WI38 (cell line): ENCODE data around the gene CNOT6L.

Experiments used
- H3K4me3 ChIP-seq: 2 replicates; pipeline ENCODE4 v1.5.1; 2011; ENCODE audit warnings: low read depth, mild to moderate bottlenecking, control low read depth, low read length
- TF ChIP-seq, protein P1 (sequence below): IDR thresholded peaks from 2 replicates; pipeline ENCODE4 v1.5.1; 2012; ENCODE audit warnings: low read depth, mild to moderate bottlenecking, control low read depth, low read length

Gene CNOT6L

DNA sequence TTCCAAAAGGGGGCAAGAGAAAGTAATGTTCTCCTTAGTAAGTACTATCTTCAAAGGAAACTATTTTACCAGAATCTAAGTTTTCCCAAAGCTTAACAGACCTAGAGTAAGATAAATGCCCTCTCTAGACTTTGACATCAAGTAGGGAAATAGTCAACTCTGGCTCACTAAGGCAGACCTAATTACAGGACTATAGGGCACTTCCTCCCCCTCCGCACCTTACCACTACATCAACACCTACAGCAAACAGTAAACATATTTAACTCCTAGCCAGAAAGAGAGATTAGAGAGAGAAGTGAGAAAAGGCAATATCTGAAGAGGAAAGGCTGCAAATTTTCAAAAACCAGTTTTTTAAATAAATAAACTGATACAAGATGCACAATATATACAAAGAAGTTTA is 60.4 kb downstream of the CNOT6L start:
- no peak overlapping the region for H3K4me3 ChIP-seq
- TF ChIP-seq, protein P1, sequence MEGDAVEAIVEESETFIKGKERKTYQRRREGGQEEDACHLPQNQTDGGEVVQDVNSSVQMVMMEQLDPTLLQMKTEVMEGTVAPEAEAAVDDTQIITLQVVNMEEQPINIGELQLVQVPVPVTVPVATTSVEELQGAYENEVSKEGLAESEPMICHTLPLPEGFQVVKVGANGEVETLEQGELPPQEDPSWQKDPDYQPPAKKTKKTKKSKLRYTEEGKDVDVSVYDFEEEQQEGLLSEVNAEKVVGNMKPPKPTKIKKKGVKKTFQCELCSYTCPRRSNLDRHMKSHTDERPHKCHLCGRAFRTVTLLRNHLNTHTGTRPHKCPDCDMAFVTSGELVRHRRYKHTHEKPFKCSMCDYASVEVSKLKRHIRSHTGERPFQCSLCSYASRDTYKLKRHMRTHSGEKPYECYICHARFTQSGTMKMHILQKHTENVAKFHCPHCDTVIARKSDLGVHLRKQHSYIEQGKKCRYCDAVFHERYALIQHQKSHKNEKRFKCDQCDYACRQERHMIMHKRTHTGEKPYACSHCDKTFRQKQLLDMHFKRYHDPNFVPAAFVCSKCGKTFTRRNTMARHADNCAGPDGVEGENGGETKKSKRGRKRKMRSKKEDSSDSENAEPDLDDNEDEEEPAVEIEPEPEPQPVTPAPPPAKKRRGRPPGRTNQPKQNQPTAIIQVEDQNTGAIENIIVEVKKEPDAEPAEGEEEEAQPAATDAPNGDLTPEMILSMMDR: no peak

DNA sequence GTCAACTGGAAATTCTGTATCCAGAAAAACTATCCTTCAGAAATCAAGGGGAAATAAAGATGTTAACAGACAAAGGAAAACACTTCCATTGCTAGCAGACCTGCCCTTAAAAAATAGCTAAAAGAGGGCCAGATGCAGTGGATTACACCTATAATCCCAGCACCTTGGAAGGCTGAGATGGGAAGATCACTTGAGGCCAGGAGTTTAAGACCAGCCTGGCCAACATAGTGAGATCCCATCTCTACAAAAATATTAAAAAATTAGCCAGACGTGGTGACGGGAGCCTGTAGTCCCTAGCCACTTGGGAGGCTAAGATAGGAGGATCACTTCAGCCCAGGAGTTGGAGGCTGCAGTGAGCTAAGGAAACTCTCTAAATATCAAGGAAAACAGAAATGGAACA is 67.4 kb downstream of the CNOT6L start:
- no peak overlapping the region for H3K4me3 ChIP-seq
- TF ChIP-seq, protein P1: no peak

DNA sequence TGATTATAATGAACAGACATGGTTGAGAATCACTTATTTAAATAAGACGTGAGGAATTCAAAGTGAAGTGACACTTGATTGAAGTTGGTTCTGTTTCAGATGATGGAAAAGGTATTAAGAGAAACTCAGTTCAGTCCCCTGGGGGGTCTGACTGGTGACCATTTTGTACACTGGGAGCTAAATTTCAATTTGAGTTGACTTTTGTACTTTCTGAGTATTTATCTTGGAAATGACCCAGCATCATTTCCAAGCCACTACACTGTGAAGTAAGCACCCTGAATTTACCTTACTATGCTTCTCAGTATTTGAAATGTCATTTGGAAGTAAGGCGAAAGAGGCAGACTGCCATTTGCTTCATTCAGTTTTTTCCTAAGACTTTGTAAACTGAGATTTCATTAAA is 73.4 kb downstream of the CNOT6L start:
- no peak overlapping the region for H3K4me3 ChIP-seq
- TF ChIP-seq, protein P1: no peak

- TF ChIP-seq, protein P1: no peak
- H3K4me3 ChIP-seq: no peak overlapping the region
Observed at GRCh38 chr4:77742054-77742453, 77.1 kb downstream of the CNOT6L start.

GRCh38 chr4:77740480-77740879 is 78.7 kb downstream of the CNOT6L start:
- no peak overlapping the region for H3K4me3 ChIP-seq
- TF ChIP-seq, protein P1: no peak

- H3K4me3 ChIP-seq: no peak overlapping the region
- TF ChIP-seq, protein P1: no peak
Observed at GRCh38 chr4:77734928-77735327, 84.2 kb downstream of the CNOT6L start.

- TF ChIP-seq, protein P1: no peak
- H3K4me3 ChIP-seq: no peak overlapping the region
Observed at GRCh38 chr4:77731656-77732055, 87.5 kb downstream of the CNOT6L start.
